PC-9 (cell line): ENCODE results near the gene NRROS.

Experiments
- EZH2 ChIP-seq: fragments of 200-600 bp; sonication (generic); IDR thresholded peaks from 2 replicates; pipeline ENCODE4 v1.8.0; 2017; ENCODE audit warnings: antibody characterized with exemption, low read depth
- TF ChIP-seq, protein P1 (sequence below): fragments of 200-600 bp; sonication (generic); conservative IDR thresholded peaks from 2 replicates; pipeline ENCODE4 v1.6.1; 2017; ENCODE audit warnings: mixed run types, antibody characterized with exemption, mild to moderate bottlenecking, moderate library complexity

DNA sequence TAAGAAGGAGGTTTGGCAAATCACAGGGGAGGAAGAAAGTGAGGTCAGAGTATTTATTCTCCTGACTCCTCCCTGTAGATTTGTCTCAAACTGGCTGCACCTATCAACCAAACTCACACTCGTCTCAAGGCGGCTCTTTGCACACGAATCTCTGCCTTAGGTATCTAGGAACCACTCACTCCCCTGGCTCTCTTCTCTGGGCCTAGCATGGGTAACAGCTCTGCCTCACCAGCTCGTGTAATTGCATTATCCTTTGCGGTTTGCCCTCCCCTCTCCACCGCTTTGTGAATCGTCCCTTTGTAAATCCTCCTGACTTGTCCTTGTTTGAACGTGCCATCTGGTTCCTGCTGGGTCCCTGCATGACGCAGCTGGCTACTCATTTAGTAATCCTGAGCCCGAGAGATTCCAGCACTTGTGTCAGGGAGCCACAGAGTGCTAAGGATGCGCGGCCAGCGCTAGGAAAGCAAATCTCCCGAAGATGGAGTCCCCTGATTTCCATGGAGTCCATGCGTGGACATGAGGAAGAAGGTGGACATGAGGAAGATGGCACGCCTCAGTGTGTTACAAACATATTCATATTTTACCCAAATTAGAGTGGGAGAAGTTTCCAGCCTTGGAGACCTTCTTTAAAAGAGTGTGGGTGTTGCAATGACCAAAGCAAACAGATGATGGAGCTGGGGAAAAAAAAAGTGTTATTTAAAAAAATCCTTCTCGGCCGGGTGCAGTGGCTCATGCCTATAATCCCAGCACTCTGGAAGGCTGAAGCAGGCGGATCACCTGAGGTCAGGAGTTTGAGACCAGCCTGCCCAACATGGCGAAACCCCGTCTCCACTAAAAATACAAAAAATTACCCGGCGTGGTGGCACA is 26.7 kb downstream of the NRROS start:
- TF ChIP-seq, protein P1, sequence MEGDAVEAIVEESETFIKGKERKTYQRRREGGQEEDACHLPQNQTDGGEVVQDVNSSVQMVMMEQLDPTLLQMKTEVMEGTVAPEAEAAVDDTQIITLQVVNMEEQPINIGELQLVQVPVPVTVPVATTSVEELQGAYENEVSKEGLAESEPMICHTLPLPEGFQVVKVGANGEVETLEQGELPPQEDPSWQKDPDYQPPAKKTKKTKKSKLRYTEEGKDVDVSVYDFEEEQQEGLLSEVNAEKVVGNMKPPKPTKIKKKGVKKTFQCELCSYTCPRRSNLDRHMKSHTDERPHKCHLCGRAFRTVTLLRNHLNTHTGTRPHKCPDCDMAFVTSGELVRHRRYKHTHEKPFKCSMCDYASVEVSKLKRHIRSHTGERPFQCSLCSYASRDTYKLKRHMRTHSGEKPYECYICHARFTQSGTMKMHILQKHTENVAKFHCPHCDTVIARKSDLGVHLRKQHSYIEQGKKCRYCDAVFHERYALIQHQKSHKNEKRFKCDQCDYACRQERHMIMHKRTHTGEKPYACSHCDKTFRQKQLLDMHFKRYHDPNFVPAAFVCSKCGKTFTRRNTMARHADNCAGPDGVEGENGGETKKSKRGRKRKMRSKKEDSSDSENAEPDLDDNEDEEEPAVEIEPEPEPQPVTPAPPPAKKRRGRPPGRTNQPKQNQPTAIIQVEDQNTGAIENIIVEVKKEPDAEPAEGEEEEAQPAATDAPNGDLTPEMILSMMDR = no peak
- TF ChIP-seq EZH2 = no peak
